ENCODE data around the gene MPC1.
"Not testable (repeated sequence)": the region's sequence is repeated elsewhere in the genome, so short reads cannot be mapped to it uniquely, and the experiment has no call there.

MPC1 gene

GRCh38 chr6:166379103-166379586 is 3.6 kb downstream of the MPC1 start:
- DNase-seq, result no peak

- no peak for DNase-seq
These were observed 5.0 kb downstream of the MPC1 start for GRCh38 chr6:166377721-166378120.

- DNase-seq, result no peak
These were observed 7.7 kb downstream of the MPC1 start for GRCh38 chr6:166375013-166375412.

GRCh38 chr6:166370489-166370888 is 12.3 kb downstream of the MPC1 start:
- DNase-seq, result no peak

GRCh38 chr6:166369782-166370181 is 13.0 kb downstream of the MPC1 start:
- DNase-seq, result no peak

GRCh38 chr6:166366921-166367320 is 15.8 kb downstream of the MPC1 start:
- DNase-seq, result no peak

- no peak for DNase-seq
These were observed 16.9 kb downstream of the MPC1 start for GRCh38 chr6:166365806-166366205.

- no peak for DNase-seq
These were observed 17.5 kb downstream of the MPC1 start for GRCh38 chr6:166365221-166365620.

- DNase-seq, result no peak
These were observed 18.3 kb downstream of the MPC1 start for GRCh38 chr6:166364456-166364855.

- DNase-seq, result not testable (repeated sequence)
These were observed 20.3 kb downstream of the MPC1 start for GRCh38 chr6:166362427-166362826.

GRCh38 chr6:166361077-166361429 is 21.7 kb downstream of the MPC1 start:
- no peak for DNase-seq

- DNase-seq, result peak; percentile 33
These were observed 22.3 kb downstream of the MPC1 start for GRCh38 chr6:166360243-166361076.

- DNase-seq, result no peak
These were observed 27.2 kb downstream of the MPC1 start for GRCh38 chr6:166355552-166355951.

GRCh38 chr6:166354965-166355364 is 27.8 kb downstream of the MPC1 start:
- no peak for DNase-seq

- DNase-seq, result no peak
These were observed 28.6 kb downstream of the MPC1 start for GRCh38 chr6:166354143-166354542.

GRCh38 chr6:166353507-166353906 is 29.2 kb downstream of the MPC1 start:
- DNase-seq, result no peak

- no peak for DNase-seq
These were observed 29.8 kb downstream of the MPC1 start for GRCh38 chr6:166352923-166353322.

- peak; percentile 93 for DNase-seq
These were observed 30.9 kb downstream of the MPC1 start for GRCh38 chr6:166351715-166352285.

GRCh38 chr6:166348305-166348949 is 34.3 kb downstream of the MPC1 start:
- DNase-seq, result no peak

- DNase-seq, result peak; percentile 22
These were observed 35.8 kb downstream of the MPC1 start for GRCh38 chr6:166346965-166347364.

GRCh38 chr6:166346449-166346848 is 36.3 kb downstream of the MPC1 start:
- no peak for DNase-seq

GRCh38 chr6:166345672-166346071 is 37.1 kb downstream of the MPC1 start:
- DNase-seq, result peak; percentile 9

GRCh38 chr6:166344921-166345320 is 37.8 kb downstream of the MPC1 start:
- DNase-seq, result not testable (repeated sequence)

GRCh38 chr6:166344240-166344639 is 38.5 kb downstream of the MPC1 start:
- DNase-seq, result no peak
